Measurements from ENCODE around the gene UGT1A5.
"Not testable (repeated sequence)": the region's sequence is repeated elsewhere in the genome, so short reads cannot be mapped to it uniquely, and the experiment has no call there.

The UGT1A5 gene

GRCh38 chr2:233747283-233747544 lies 34.5 kb downstream of the UGT1A5 start:
- DNase-seq = no peak

GRCh38 chr2:233750689-233751088 lies 38.0 kb downstream of the UGT1A5 start:
- DNase-seq = not testable (repeated sequence)

- DNase-seq = not testable (repeated sequence)
Measured at GRCh38 chr2:233751212-233752009, 38.7 kb downstream of the UGT1A5 start.

GRCh38 chr2:233754872-233755611 lies 42.3 kb downstream of the UGT1A5 start:
- no peak for DNase-seq

GRCh38 chr2:233756429-233757081 lies 43.8 kb downstream of the UGT1A5 start:
- no peak for DNase-seq

- no peak for DNase-seq
Measured at GRCh38 chr2:233758141-233758540, 45.4 kb downstream of the UGT1A5 start.

GRCh38 chr2:233758849-233759248 lies 46.1 kb downstream of the UGT1A5 start:
- peak; percentile 8 for DNase-seq

GRCh38 chr2:233760043-233760442 lies 47.3 kb downstream of the UGT1A5 start, which contains the start of gene UGT1A1:
UGT1A1 (plus strand) TSS chr2:233760270; CDS start chr2:233760288, 18 bp downstream.
- DNase-seq = no peak

GRCh38 chr2:233761040-233761769 lies 48.5 kb downstream of the UGT1A5 start:
- peak; percentile 72 for DNase-seq

- peak; percentile 87 for DNase-seq
Measured at GRCh38 chr2:233764264-233764663, 51.6 kb downstream of the UGT1A5 start.

GRCh38 chr2:233764761-233765160 lies 52.1 kb downstream of the UGT1A5 start:
- peak; percentile 18 for DNase-seq

GRCh38 chr2:233766416-233766815 lies 53.7 kb downstream of the UGT1A5 start:
- no peak for DNase-seq

- DNase-seq = no peak
Measured at GRCh38 chr2:233768076-233768475, 55.4 kb downstream of the UGT1A5 start.

GRCh38 chr2:233769260-233769659 lies 56.6 kb downstream of the UGT1A5 start:
- no peak for DNase-seq

- DNase-seq = no peak
Measured at GRCh38 chr2:233772153-233772552, 59.4 kb downstream of the UGT1A5 start.

GRCh38 chr2:233772583-233772982 lies 59.9 kb downstream of the UGT1A5 start:
- DNase-seq = no peak

- no peak for DNase-seq
Measured at GRCh38 chr2:233773854-233774253, 61.1 kb downstream of the UGT1A5 start.

GRCh38 chr2:233775414-233775813 lies 62.7 kb downstream of the UGT1A5 start:
- DNase-seq = no peak

GRCh38 chr2:233778030-233778429 lies 65.3 kb downstream of the UGT1A5 start, which contains the start of gene MROH2A:
MROH2A (plus strand) TSS chr2:233778330; CDS start chr2:233779359, 1,029 bp downstream.
- DNase-seq = no peak

- no peak for DNase-seq
Measured at GRCh38 chr2:233779722-233780121, 67.0 kb downstream of the UGT1A5 start.

- DNase-seq = no peak
Measured at GRCh38 chr2:233780771-233781170, 68.1 kb downstream of the UGT1A5 start.

- no peak for DNase-seq
Measured at GRCh38 chr2:233789554-233789953, 76.8 kb downstream of the UGT1A5 start.

Data from NCI-H226 (cell line).